GM10847 (cell line): Measurements from ENCODE around the gene EN1.

Experiments used
- POLR2A ChIP-seq: IDR thresholded peaks from 2 replicates; pipeline ENCODE4 v1.6.1; 2011; ENCODE audit not compliant: insufficient read length; ENCODE audit errors: extremely low read depth

The EN1 gene

GRCh38 chr2:118806797-118807667 is 40.4 kb downstream of the EN1 start:
- no peak for TF ChIP-seq POLR2A

- TF ChIP-seq POLR2A = no peak
These were observed 42.3 kb downstream of the EN1 start for GRCh38 chr2:118805064-118805690.

GRCh38 chr2:118803012-118803411 is 44.4 kb downstream of the EN1 start:
- no peak for TF ChIP-seq POLR2A

- TF ChIP-seq POLR2A = no peak
These were observed 46.3 kb downstream of the EN1 start for GRCh38 chr2:118801151-118801550.

- no peak for TF ChIP-seq POLR2A
These were observed 46.7 kb downstream of the EN1 start for GRCh38 chr2:118800736-118801135.

- TF ChIP-seq POLR2A = no peak
These were observed 52.9 kb downstream of the EN1 start for GRCh38 chr2:118794546-118794945.
